ENCODE measurements around the gene TBC1D22A. TPM values are rescaled to one million over a fixed set of nuclear protein-coding genes. Genes with fewer than 3 reads are reported as not detected.

TBC1D22A gene
- total and polyA plus RNA-seq, 2 donors (not counting 3 experiments of a cell fraction or from before 2014, with no cell fraction given): 26.1 to 32.4 TPM

DNA sequence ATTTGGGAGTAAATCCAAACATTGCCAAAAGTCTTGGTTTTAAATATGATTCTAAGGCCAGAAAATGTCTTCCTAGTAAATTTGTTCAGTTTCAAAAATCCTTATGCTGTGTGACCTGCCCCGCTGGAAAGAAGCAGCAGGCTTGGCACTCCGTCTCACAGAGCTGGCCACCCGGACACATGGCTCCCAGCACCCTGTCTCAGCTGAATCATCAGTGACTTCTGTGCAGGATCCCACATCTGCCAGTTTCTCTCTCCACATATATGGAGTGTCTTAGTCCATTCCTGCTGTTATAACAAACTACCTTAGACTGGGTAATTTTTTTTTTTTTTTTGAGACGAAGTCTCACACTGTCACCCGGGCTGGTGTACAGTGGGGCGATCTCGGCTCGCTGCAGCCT lies 356.7 kb downstream of the TBC1D22A start:
- ChIA-PET CTCF (no interaction called here), POLR2A (no interaction called here)
- no peaks in the 10 kb centered on the region for H3K9me3 ChIP-seq (replicated peaks; ENCODE audit: control insufficient read depth, insufficient read depth, low read length)
- H3K9me1 ChIP-seq (replicated peaks; ENCODE audit: control insufficient read depth, extremely low read depth, insufficient read depth, low read length): no peaks in the 10 kb centered on the region
- no peak overlapping the region for H3K4me3 ChIP-seq (replicated peaks in 1 of 3; ENCODE audit: insufficient read depth in 1 of 3, low read depth in 1 of 3, low read length in 3 of 3)
- FAIRE-seq (no peak), DNase-seq (ENCODE audit: low read depth, low spot score) (no peak)
- H3K4me1 ChIP-seq (ENCODE audit: control insufficient read depth, extremely low read depth, insufficient read depth, low read length): no peaks in the 10 kb centered on the region
- intact Hi-C loops (cut with micrococcal nuclease) (no loop called here), dilution Hi-C loops (cut with MboI; ENCODE audit: extremely low pct_ligation_motif_present, low sequenced_read_pairs) (no loop called here)
- no peak for TF ChIP-seq FOS (IDR thresholded peaks at IDR 0.05; ENCODE audit: borderline replicate concordance, insufficient read depth, low read length)
- no peak for TF ChIP-seq JUN (IDR thresholded peaks at IDR 0.05; ENCODE audit: borderline replicate concordance, insufficient read depth, insufficient read length, low read depth)
- no peak for TF ChIP-seq GATA2 (IDR thresholded peaks at IDR 0.05; ENCODE audit: insufficient read depth, insufficient read length, low read depth, low read length)
- TF ChIP-seq POLR2AphosphoS5 (IDR thresholded peaks at IDR 0.05; ENCODE audit: insufficient read depth, low read depth, low read length): no peak
- TF ChIP-seq POLR2A (IDR thresholded peaks at IDR 0.05; ENCODE audit: low read depth, low read length): no peak
- TF ChIP-seq MYC (IDR thresholded peaks at IDR 0.05; ENCODE audit: low read depth, low read length): no peak
- TF ChIP-seq, protein P1, sequence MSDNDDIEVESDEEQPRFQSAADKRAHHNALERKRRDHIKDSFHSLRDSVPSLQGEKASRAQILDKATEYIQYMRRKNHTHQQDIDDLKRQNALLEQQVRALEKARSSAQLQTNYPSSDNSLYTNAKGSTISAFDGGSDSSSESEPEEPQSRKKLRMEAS (IDR thresholded peaks at IDR 0.05; ENCODE audit: insufficient read depth, insufficient read length): no peak
- TF ChIP-seq, protein P2, sequence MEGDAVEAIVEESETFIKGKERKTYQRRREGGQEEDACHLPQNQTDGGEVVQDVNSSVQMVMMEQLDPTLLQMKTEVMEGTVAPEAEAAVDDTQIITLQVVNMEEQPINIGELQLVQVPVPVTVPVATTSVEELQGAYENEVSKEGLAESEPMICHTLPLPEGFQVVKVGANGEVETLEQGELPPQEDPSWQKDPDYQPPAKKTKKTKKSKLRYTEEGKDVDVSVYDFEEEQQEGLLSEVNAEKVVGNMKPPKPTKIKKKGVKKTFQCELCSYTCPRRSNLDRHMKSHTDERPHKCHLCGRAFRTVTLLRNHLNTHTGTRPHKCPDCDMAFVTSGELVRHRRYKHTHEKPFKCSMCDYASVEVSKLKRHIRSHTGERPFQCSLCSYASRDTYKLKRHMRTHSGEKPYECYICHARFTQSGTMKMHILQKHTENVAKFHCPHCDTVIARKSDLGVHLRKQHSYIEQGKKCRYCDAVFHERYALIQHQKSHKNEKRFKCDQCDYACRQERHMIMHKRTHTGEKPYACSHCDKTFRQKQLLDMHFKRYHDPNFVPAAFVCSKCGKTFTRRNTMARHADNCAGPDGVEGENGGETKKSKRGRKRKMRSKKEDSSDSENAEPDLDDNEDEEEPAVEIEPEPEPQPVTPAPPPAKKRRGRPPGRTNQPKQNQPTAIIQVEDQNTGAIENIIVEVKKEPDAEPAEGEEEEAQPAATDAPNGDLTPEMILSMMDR (IDR thresholded peaks at IDR 0.05; ENCODE audit: extremely low read depth in 1 of 2, insufficient read depth in 1 of 2, low read depth in 1 of 2, low read length in 2 of 2): no peak
- TF ChIP-seq EZH2 (IDR thresholded peaks at IDR 0.05; ENCODE audit: borderline replicate concordance, low read depth, low read length, severe bottlenecking): no peak
- no peaks in the 10 kb centered on the region for H3K27me3 ChIP-seq (ENCODE audit: control insufficient read depth in 2 of 2, insufficient read depth in 2 of 2, low read length in 2 of 2)
- no peaks in the 10 kb centered on the region for H4K20me1 ChIP-seq (replicated peaks; ENCODE audit: control insufficient read depth, extremely low read depth, insufficient read depth, low read length)
- H3K9ac ChIP-seq (replicated peaks; ENCODE audit: extremely low read depth, insufficient read depth, low read length): no peak overlapping the region
- H2AFZ ChIP-seq (ENCODE audit: low read depth, low read length): no peak overlapping the region
- no peak overlapping the region for H3K4me2 ChIP-seq (ENCODE audit: insufficient read depth, low read length)
- no peak overlapping the region for H3K27ac ChIP-seq (ENCODE audit: insufficient read depth, low read depth, low read length)
- no peaks in the 10 kb centered on the region for H3K36me3 ChIP-seq (ENCODE audit: control insufficient read depth in 2 of 2, extremely low read depth in 1 of 2, insufficient read depth in 2 of 2, low read length in 2 of 2)
- BruUV-seq (replicated peaks): no TSS peak
- H3K79me2 ChIP-seq (ENCODE audit: control insufficient read depth, insufficient read depth, low read length): no peaks in the 10 kb centered on the region
